Gastroesophageal sphincter (tissue), 4 donors: ENCODE results near the gene ARHGEF3. TPM values are rescaled to one million over a fixed set of nuclear protein-coding genes. Genes with fewer than 3 reads are reported as not detected.
A peak's percentile ranks its signal among the peaks of the same experiment; 100 is the strongest.

Source experiments
- ATAC-seq: fragments of 150-250 bp; one replicate; pipeline ENCODE4 v1.9.1; 2016; ENCODE audit warnings: mild to moderate bottlenecking, moderate library complexity
- H3K27ac ChIP-seq, 4 donors: fragments of 200-600 bp; sonication (generic) in 3 of 4; 1 replicate in 3 of 4; 2 replicates in 1 of 4; pipeline ENCODE4 v1.5.1; 2016 to 2019
- H3K27me3 ChIP-seq: fragments of 200-600 bp; sonication (generic); one replicate; pipeline ENCODE4 v1.5.1; 2019
- H3K36me3 ChIP-seq, 2 donors: fragments of 200-600 bp; sonication (generic); one replicate each; pipeline ENCODE4 v1.5.1; 2019; ENCODE audit warnings: control low read depth in 1 of 2
- H3K4me1 ChIP-seq, 3 donors: fragments of 200-600 bp; sonication (generic); 1 replicate in 2 of 3; 2 replicates in 1 of 3; pipeline ENCODE4 v1.5.1; 2016 to 2019; ENCODE audit warnings: control low read depth in 2 of 3
- H3K4me3 ChIP-seq, 2 donors: fragments of 200-600 bp; sonication (generic); one replicate each; pipeline ENCODE4 v1.5.1; 2019; ENCODE audit warnings: mild to moderate bottlenecking in 1 of 2, moderate library complexity in 1 of 2
- H3K9me3 ChIP-seq, 3 donors: fragments of 200-600 bp; sonication (generic); one replicate each; pipeline ENCODE4 v1.5.1; 2017 to 2019; ENCODE audit warnings: control low read depth in 2 of 3
- EP300 ChIP-seq: sonication (generic); formaldehyde crosslinking; IDR thresholded peaks from one replicate; pipeline ENCODE4 v1.6.1; 2017; ENCODE audit warnings: antibody characterized with exemption, mild to moderate bottlenecking
- POLR2A ChIP-seq, 2 donors: fragments of 450-650 bp; IDR thresholded peaks; one replicate each; pipeline ENCODE4 v1.6.1; 2017; ENCODE audit warnings: antibody characterized with exemption in 2 of 2, mild to moderate bottlenecking in 2 of 2, moderate library complexity in 1 of 2
- POLR2AphosphoS5 ChIP-seq: sonication (generic); formaldehyde crosslinking; IDR thresholded peaks from one replicate; pipeline ENCODE4 v1.6.1; 2017; ENCODE audit warnings: antibody characterized with exemption
- WGBS, 2 donors: methylation state at CpG; one replicate each; pipeline ENCODE4 v1.1.5; 2018; ENCODE audit warnings: low coverage in 1 of 2; 5-methylcytosine and 5-hydroxymethylcytosine counted together
- total RNA-seq, 4 donors: library from RNA; depleted of rRNA; stranded (reverse); fragments of >200 nt; gene quantifications; one replicate each; pipeline ENCODE4 v1.1.0, GENCODE V29; 2016
- TF ChIP-seq, protein P1 (sequence below), 4 experiments: fragments of 200-600 bp in 2 of 4; fragments of 450-650 bp in 2 of 4; sonication (generic) in 1 of 4; IDR thresholded peaks; one replicate each; pipeline ENCODE4 v1.5.1; 2017 to 2019; ENCODE audit warnings: antibody characterized with exemption in 4 of 4, mild to moderate bottlenecking in 2 of 4, moderate library complexity in 2 of 4

The ARHGEF3 gene
- total RNA-seq, 4 donors from 2014 or later: 10.1 to 21.6 (median 10.5) TPM

DNA sequence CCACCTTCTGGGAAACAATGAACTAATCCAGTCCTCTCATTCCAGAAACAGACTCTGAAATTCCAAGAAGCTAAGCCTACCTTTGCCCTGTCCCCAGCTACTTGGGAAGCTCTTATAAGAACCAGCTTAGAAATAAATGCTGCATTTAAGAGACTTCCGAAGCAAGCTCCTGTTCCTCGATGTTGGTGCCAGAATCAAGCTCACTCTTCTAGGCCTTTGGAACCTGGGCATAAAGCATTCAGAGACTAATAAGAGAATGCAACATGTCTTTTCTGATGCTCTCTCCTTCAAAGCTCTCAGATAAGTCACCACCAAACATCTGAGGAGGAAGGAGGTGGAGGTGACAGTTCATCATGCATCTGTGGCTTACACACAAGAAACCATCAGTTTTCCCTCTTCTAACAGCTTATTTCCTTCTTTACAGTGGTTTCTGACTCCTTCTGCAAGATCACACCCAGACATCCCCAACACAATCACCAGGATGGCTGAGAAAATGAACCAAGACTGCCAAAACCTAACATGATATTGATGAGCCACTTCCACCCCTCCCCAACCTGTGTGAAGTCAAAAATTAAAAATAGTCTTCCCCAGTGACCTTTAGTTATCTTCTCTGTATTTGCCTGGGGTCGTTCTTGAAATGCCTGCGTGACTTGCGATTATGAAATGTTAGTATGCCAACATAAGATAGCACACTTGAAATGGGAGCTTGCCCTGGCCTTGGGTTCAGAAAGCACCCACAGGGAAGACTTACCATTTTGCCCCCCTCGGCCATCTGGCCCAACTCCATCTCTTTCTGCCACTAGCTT is 11.5 kb downstream of the ARHGEF3 start:
- no peak overlapping the region for H3K27ac ChIP-seq
- H3K4me1 ChIP-seq: peaks cover 3 to 45% (median 9%) of the 10 kb centered on the region in 3 donors
- WGBS, 2 donors: 78 to 79% methylated on average over 4 to 6 of the region's 6 CpGs
- H3K36me3 ChIP-seq: no peaks in the 10 kb centered on the region
- no peaks in the 10 kb centered on the region for H3K27me3 ChIP-seq
- H3K4me3 ChIP-seq: no peak overlapping the region
- no peaks in the 10 kb centered on the region for H3K9me3 ChIP-seq
- TF ChIP-seq POLR2A (IDR thresholded peaks at IDR 0.05) (no peak), EP300 (no peak), POLR2AphosphoS5 (no peak)
- TF ChIP-seq, protein P1, sequence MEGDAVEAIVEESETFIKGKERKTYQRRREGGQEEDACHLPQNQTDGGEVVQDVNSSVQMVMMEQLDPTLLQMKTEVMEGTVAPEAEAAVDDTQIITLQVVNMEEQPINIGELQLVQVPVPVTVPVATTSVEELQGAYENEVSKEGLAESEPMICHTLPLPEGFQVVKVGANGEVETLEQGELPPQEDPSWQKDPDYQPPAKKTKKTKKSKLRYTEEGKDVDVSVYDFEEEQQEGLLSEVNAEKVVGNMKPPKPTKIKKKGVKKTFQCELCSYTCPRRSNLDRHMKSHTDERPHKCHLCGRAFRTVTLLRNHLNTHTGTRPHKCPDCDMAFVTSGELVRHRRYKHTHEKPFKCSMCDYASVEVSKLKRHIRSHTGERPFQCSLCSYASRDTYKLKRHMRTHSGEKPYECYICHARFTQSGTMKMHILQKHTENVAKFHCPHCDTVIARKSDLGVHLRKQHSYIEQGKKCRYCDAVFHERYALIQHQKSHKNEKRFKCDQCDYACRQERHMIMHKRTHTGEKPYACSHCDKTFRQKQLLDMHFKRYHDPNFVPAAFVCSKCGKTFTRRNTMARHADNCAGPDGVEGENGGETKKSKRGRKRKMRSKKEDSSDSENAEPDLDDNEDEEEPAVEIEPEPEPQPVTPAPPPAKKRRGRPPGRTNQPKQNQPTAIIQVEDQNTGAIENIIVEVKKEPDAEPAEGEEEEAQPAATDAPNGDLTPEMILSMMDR (IDR thresholded peaks at IDR 0.05): no peak
- no peak for ATAC-seq

DNA sequence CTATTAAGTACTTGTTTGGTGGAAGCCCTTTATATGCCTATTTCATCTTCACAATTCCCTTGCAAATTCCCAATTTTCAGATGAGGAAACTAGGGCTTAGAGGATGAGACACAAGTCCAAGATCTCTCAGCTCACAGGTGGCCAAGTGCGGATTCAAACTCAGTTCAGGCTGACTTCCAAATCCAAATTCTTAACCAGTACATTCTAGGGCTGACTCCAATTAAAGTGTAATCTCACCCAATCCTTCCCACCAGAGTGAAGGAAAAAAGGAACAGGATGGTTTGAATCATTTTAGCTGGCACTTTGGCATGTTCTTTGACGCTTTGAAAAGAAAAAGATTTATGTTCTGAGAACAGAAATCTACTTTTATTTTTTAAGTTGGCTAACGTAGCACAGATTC is 12.7 kb downstream of the ARHGEF3 start:
- Histone ChIP-seq H3K4me3 (no peak overlapping the region), H3K4me1 (peaks cover 3 to 52% (median 13%) of the 10 kb centered on the region in 3 donors), H3K27ac (peak overlapping the region in 2 of 4 donors; percentile 5 to 15), H3K27me3 (no peaks in the 10 kb centered on the region), H3K36me3 (no peaks in the 10 kb centered on the region), H3K9me3 (no peaks in the 10 kb centered on the region)
- TF ChIP-seq EP300: no peak
- no peak for TF ChIP-seq POLR2AphosphoS5
- TF ChIP-seq POLR2A (IDR thresholded peaks at IDR 0.05): no peak
- TF ChIP-seq, protein P1 (IDR thresholded peaks at IDR 0.05): no peak
- ATAC-seq: no peak
- WGBS, 2 donors: 35 to 38% methylated on average over 2 to 3 of the region's 3 CpGs

DNA sequence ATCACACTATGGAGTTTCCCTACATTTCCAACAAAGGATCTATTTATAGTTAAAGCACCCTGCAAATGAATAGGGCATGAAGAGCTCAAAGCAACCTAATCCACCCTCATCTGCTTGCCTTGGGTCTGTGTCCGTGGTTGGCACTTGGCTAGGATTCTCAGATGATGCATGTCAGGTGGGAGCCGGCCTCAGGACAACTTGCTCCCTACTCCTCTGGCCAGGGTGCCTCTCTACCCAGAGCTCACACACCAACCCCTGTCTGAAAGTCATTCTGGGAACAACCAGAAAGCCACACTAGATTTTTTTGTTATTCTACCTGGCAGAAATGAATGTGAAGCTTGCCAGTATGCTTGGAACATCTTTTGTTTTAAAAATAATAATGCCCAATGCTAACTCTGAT is 13.2 kb downstream of the ARHGEF3 start:
- H3K9me3 ChIP-seq: no peaks in the 10 kb centered on the region
- no peak for TF ChIP-seq POLR2AphosphoS5
- TF ChIP-seq, protein P1 (IDR thresholded peaks at IDR 0.05): no peak
- TF ChIP-seq EP300: no peak
- TF ChIP-seq POLR2A (IDR thresholded peaks at IDR 0.05): no peak
- no peak overlapping the region for H3K4me3 ChIP-seq
- no peaks in the 10 kb centered on the region for H3K36me3 ChIP-seq
- H3K27me3 ChIP-seq: no peaks in the 10 kb centered on the region
- H3K4me1 ChIP-seq: peaks cover 5 to 57% (median 15%) of the 10 kb centered on the region in 3 donors
- whole genome bisulfite sequencing, 2 donors: 50% methylated on average over 1 of the region's 2 CpGs; no CpG with 5 or more reads in 1 of the 2 donors
- ATAC-seq: no peak
- peak overlapping the region in 3 of 4 donors; percentile 1 to 46 (median 15) for H3K27ac ChIP-seq

DNA sequence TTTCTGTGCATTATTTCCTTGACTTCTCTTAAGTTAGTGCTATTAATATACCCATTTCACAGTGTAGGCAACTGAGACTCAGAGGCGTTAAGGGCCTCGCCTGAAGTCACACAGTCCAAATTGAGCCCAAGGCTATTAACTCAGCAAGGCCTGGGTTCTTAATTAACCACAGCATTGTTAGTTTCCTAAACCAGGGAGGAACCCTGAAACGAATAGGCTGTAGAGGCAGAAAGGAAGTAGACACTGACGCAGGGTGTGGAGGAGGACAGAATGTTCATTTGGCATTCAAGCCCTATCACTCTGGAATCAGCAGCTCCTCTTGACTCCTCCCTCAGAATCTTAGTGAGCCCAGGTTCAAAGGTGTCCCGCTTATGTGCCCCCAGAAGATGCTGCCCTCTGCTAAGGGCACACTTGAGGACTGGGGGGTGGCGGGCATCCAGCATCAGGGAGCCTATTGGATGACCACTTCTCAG is 13.9 kb downstream of the ARHGEF3 start:
- H3K9me3 ChIP-seq: no peaks in the 10 kb centered on the region
- 64 to 100% methylated on average over 3 to 4 of the region's 6 CpGs for WGBS, 2 donors
- peak; percentile 50 for ATAC-seq
- TF ChIP-seq POLR2AphosphoS5: no peak
- TF ChIP-seq EP300: no peak
- H3K36me3 ChIP-seq: no peaks in the 10 kb centered on the region
- no peaks in the 10 kb centered on the region for H3K27me3 ChIP-seq
- H3K4me3 ChIP-seq: no peak overlapping the region
- H3K27ac ChIP-seq: peak overlapping the region in 2 of 4 donors; percentile 23 to 46
- H3K4me1 ChIP-seq: peaks cover 5 to 64% (median 17%) of the 10 kb centered on the region in 3 donors

DNA sequence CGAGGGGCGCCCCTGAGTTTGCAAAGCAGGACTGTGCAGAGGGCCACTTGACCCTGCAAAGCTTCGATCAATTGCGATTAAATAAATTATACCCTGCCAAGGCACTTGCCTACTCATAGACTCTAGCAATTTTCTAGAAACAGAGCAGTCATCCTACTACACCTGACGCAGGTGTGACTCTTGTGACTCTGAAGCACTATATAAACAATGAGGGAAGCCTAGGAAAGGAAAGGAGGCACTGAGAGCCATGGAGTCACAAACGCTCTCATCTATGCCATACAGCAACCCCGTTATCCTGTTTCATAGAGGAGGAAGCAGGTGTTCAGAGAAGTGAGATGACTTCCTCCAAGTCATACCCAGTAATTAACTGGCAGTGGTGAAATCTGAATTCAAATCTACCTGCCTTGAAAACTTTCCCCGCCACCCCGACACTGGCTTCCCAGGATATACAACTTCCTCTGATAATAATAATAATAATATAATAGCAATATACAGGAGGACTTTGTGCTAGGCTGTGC is 14.4 kb downstream of the ARHGEF3 start:
- no peak for ATAC-seq
- Histone ChIP-seq H3K27ac (peak overlapping the region in 1 of 4 donors; percentile 23), H3K4me3 (no peak overlapping the region), H3K4me1 (peaks cover 5 to 68% (median 18%) of the 10 kb centered on the region in 3 donors), H3K27me3 (no peaks in the 10 kb centered on the region), H3K9me3 (no peaks in the 10 kb centered on the region), H3K36me3 (no peaks in the 10 kb centered on the region)
- 96% methylated on average over 4 to 8 of the region's 9 CpGs for WGBS, 2 donors
- no peak for TF ChIP-seq EP300
